Adrenal gland (tissue), 12 donors: ENCODE results near the gene SCML1. TPM values are rescaled to one million over a fixed set of nuclear protein-coding genes. Genes with fewer than 3 reads are reported as not detected.

Source experiments
- DNase-seq, 7 donors: peaks; one replicate each; pipeline ENCODE4 v3.0.0-alpha.2; 2019 to 2020
- H3K27ac ChIP-seq, 5 donors: fragments of 200-600 bp; sonication (generic) in 4 of 5; 1 replicate in 3 of 5; 2 replicates in 2 of 5; pipeline versions ENCODE4 v1.5.1 to v1.8.0; 2016 to 2020; ENCODE audit warnings: mild to moderate bottlenecking in 1 of 5
- H3K27me3 ChIP-seq: fragments of 200-600 bp; 2 replicates; pipeline ENCODE4 v1.8.0; 2021
- H3K36me3 ChIP-seq, 2 donors: fragments of 200-600 bp; replicated peaks in 1 of 2; 1 replicate in 1 of 2; 2 replicates in 1 of 2; pipeline versions ENCODE4 v1.5.1 to v1.8.0; 2018 to 2022
- H3K4me1 ChIP-seq, 2 donors: fragments of 200-600 bp; replicated peaks in 1 of 2; 1 replicate in 1 of 2; 2 replicates in 1 of 2; pipeline versions ENCODE4 v1.5.1 to v1.8.0; 2018 to 2021
- H3K4me3 ChIP-seq, 4 donors: fragments of 200-600 bp; sonication (generic) in 3 of 4; one replicate each; pipeline ENCODE4 v1.5.1; 2016 to 2018
- H3K9me3 ChIP-seq, 3 donors: fragments of 200-600 bp; sonication (generic) in 1 of 3; replicated peaks in 1 of 3; 1 replicate in 2 of 3; 2 replicates in 1 of 3; pipeline versions ENCODE4 v1.5.1 to v1.8.0; 2016 to 2021
- CTCF ChIP-seq, 6 experiments: fragments of 450-650 bp in 4 of 6; fragments of 200-600 bp in 2 of 6; sonication (generic) in 1 of 6; IDR thresholded peaks; 1 replicate in 5 of 6; 2 replicates in 1 of 6; pipeline versions ENCODE4 v1.5.1 to v1.8.0; 2016 to 2021; ENCODE audit warnings: antibody characterized with exemption in 6 of 6, mild to moderate bottlenecking in 2 of 6, moderate library complexity in 1 of 6
- POLR2A ChIP-seq, 2 donors: fragments of 450-650 bp; IDR thresholded peaks; one replicate each; pipeline ENCODE4 v1.6.1; 2017; ENCODE audit warnings: antibody characterized with exemption in 2 of 2, mild to moderate bottlenecking in 2 of 2, moderate library complexity in 1 of 2
- WGBS, 4 donors: extraction: QIAGEN DNeasy Blood & Tissue Kit in 2 of 4; methylation state at CpG; one replicate each; pipeline versions ENCODE4 v1.1.5 to v1.1.7; 2013 to 2017; 5-methylcytosine and 5-hydroxymethylcytosine counted together
- intact Hi-C, 2 donors: fragments of 100-400 bp; cut with DNase I; formaldehyde crosslinking; loops; one replicate each; pipeline versions ENCODE4 v1.14.1 to v1.15.0; 2022 to 2023
- polyA plus RNA-seq, 3 donors: library from polyadenylated mRNA; stranded (reverse); fragments of 200-250 nt in 2 of 3; fragments of 350-450 nt in 1 of 3; fragmentation: Illumina TruSeq in 1 of 3; extraction: RNeasy Lipid Tissue Mini Kit (QIAGEN cat#74804) in 1 of 3; gene quantifications; one replicate each; pipeline ENCODE4 v1.2.3, GENCODE V29; 2013 to 2014
- total RNA-seq, 9 donors: library from RNA; depleted of rRNA in 4 of 9; stranded (reverse); fragments of >200 nt in 4 of 9; fragments of 120-200 nt in 1 of 9; fragmentation: NEBNext Ultra II Directional in 1 of 9; extraction: Animal tissue kit (Norgen Biotek cat#: 25700) in 1 of 9; gene quantifications; one replicate each; pipeline versions ENCODE4 v1.1.0 to v1.2.4, GENCODE V29; 2013 to 2023
- donor health status: healthy with polysubstance abuse.
- donor health status: Bipolar disorder and iron deficiency.
- donor health status: DM: yes; HTN: yes; CAD: no.
- donor health status: DM: no; HTN: no; CAD: no.
- donor health status: DM: no; HTN: no; CAD: no.
- donor health status: DM: yes; HTN: yes; CAD: no.

SCML1 gene
- total and polyA plus RNA-seq, 12 donors: 5.4 to 41.2 (median 15.9) TPM

- H3K36me3 ChIP-seq: no peaks in the 10 kb centered on the region
- no peaks in the 10 kb centered on the region for H3K4me1 ChIP-seq
- no peaks in the 10 kb centered on the region for H3K27me3 ChIP-seq
- H3K27ac ChIP-seq: no peak overlapping the region
- no peaks in the 10 kb centered on the region for H3K9me3 ChIP-seq
- DNase-seq: no peak
- no peak for TF ChIP-seq CTCF (IDR thresholded peaks at IDR 0.05)
- no peak for TF ChIP-seq POLR2A (IDR thresholded peaks at IDR 0.05)
- H3K4me3 ChIP-seq: no peak overlapping the region
- 47 to 81% (median 62%) methylated on average over 2 of the region's 2 CpGs for WGBS, 4 donors
- intact Hi-C loops: no loop called here
Observed at GRCh38 chrX:17713288-17713687, 24.0 kb upstream of the SCML1 start.

- intact Hi-C loops: no loop called here
- Histone ChIP-seq H3K36me3 (no peaks in the 10 kb centered on the region), H3K4me1 (no peaks in the 10 kb centered on the region), H3K4me3 (no peak overlapping the region), H3K9me3 (no peaks in the 10 kb centered on the region), H3K27ac (no peak overlapping the region), H3K27me3 (no peaks in the 10 kb centered on the region)
- no peak for DNase-seq
- TF ChIP-seq CTCF (IDR thresholded peaks at IDR 0.05): no peak
- TF ChIP-seq POLR2A (IDR thresholded peaks at IDR 0.05): no peak
Observed at GRCh38 chrX:17718649-17719165, 18.6 kb upstream of the SCML1 start.

- DNase-seq: no peak
- intact Hi-C loops: no loop called here
- no peaks in the 10 kb centered on the region for H3K4me1 ChIP-seq
- H3K27me3 ChIP-seq: no peaks in the 10 kb centered on the region
- no peaks in the 10 kb centered on the region for H3K9me3 ChIP-seq
- H3K4me3 ChIP-seq: no peak overlapping the region
- H3K36me3 ChIP-seq: no peaks in the 10 kb centered on the region
- H3K27ac ChIP-seq: no peak overlapping the region
- no peak for TF ChIP-seq CTCF (IDR thresholded peaks at IDR 0.05)
- no peak for TF ChIP-seq POLR2A (IDR thresholded peaks at IDR 0.05)
- WGBS, 4 donors: 57 to 77% (median 63%) methylated on average over 6 of the region's 6 CpGs
Observed at GRCh38 chrX:17719711-17720110, 17.6 kb upstream of the SCML1 start.

- no peak for DNase-seq
- no peaks in the 10 kb centered on the region for H3K36me3 ChIP-seq
- no peak for TF ChIP-seq CTCF (IDR thresholded peaks at IDR 0.05)
- TF ChIP-seq POLR2A (IDR thresholded peaks at IDR 0.05): no peak
- no peaks in the 10 kb centered on the region for H3K9me3 ChIP-seq
- 68 to 95% (median 83%) methylated on average over 4 of the region's 4 CpGs for WGBS, 4 donors
- intact Hi-C loops: no loop called here
- no peak overlapping the region for H3K27ac ChIP-seq
- no peaks in the 10 kb centered on the region for H3K4me1 ChIP-seq
- no peak overlapping the region for H3K4me3 ChIP-seq
- H3K27me3 ChIP-seq: no peaks in the 10 kb centered on the region
Observed at GRCh38 chrX:17721715-17722114, 15.6 kb upstream of the SCML1 start.
